SU-DHL-6 (cell line): Measurements from ENCODE around the gene SNX11.

Experiments
- H2AFZ ChIP-seq: fragments of 200-600 bp; sonication (generic); 2 replicates; pipeline ENCODE4 v1.6.1; 2014; ENCODE audit warnings: low read depth, mild to moderate bottlenecking, moderate library complexity, mixed read lengths, antibody characterized with exemption, low read length; ENCODE audit not compliant: severe bottlenecking
- H3F3A ChIP-seq: fragments of 200-600 bp; shearing (Covaris generic); 2 replicates; pipeline ENCODE4 v1.6.0; 2016; ENCODE audit warnings: antibody characterized with exemption, mild to moderate bottlenecking; ENCODE audit not compliant: insufficient read depth
- H3K27ac ChIP-seq: fragments of 200-600 bp; sonication (generic); 2 replicates; pipeline ENCODE4 v1.5.1; 2016; ENCODE audit warnings: low read depth, mild to moderate bottlenecking, low read length, moderate library complexity, mixed read lengths
- H3K27me3 ChIP-seq: fragments of 200-600 bp; sonication (generic), shearing (Covaris generic); 2 replicates; pipeline ENCODE4 v1.6.0; 2014; ENCODE audit warnings: mild to moderate bottlenecking, low read length
- H3K36me3 ChIP-seq: fragments of 200-600 bp; sonication (generic); 2 replicates; pipeline ENCODE4 v1.6.1; 2014; ENCODE audit warnings: mild to moderate bottlenecking, low read length, mixed read lengths
- H3K4me2 ChIP-seq: fragments of 300-600, 200-600 bp; shearing (Covaris generic), sonication (generic); 2 replicates; pipeline ENCODE4 v1.6.0; 2014; ENCODE audit warnings: low read length, low read depth, mild to moderate bottlenecking; ENCODE audit not compliant: poor library complexity, severe bottlenecking
- H3K4me3 ChIP-seq: fragments of 200-600 bp; sonication (generic); 2 replicates; pipeline ENCODE4 v1.5.1; 2014; ENCODE audit warnings: antibody characterized with exemption, low read length, mild to moderate bottlenecking, mixed read lengths; ENCODE audit not compliant: insufficient read depth, poor library complexity, severe bottlenecking
- H3K79me2 ChIP-seq: fragments of 200-600 bp; sonication (generic); 2 replicates; pipeline ENCODE4 v1.6.1; 2014; ENCODE audit warnings: mild to moderate bottlenecking, low read length, moderate library complexity; ENCODE audit not compliant: insufficient read depth
- H3K9ac ChIP-seq: fragments of 200-600 bp; sonication (generic); 2 replicates; pipeline ENCODE4 v1.7.0; 2014; ENCODE audit warnings: mild to moderate bottlenecking, low read length
- H3K9me2 ChIP-seq: fragments of 200-600 bp; sonication (generic); replicated peaks from 2 replicates; pipeline ENCODE4 v1.6.1; 2014; ENCODE audit warnings: low read length; ENCODE audit not compliant: insufficient read depth
- H3K9me3 ChIP-seq: fragments of 200-600 bp; sonication (generic); 2 replicates; pipeline ENCODE4 v1.6.1; 2014; ENCODE audit warnings: low read length, mixed read lengths; ENCODE audit not compliant: insufficient read depth
- H4K20me1 ChIP-seq: fragments of 200-600 bp; sonication (generic); 2 replicates; pipeline ENCODE4 v1.6.1; 2014; ENCODE audit warnings: low read depth, mild to moderate bottlenecking, antibody characterized with exemption, low read length, moderate library complexity, mixed read lengths
- EZH2phosphoT487 ChIP-seq: fragments of 200-600 bp; sonication (generic), shearing (Covaris generic); conservative IDR thresholded peaks from 2 replicates; pipeline ENCODE4 v1.6.1; 2018; ENCODE audit warnings: mild to moderate bottlenecking, antibody characterized with exemption, low read length, moderate library complexity, mixed read lengths
- TF ChIP-seq, protein P1 (sequence below): fragments of 200-600 bp; sonication (generic); IDR thresholded peaks from one replicate; pipeline ENCODE4 v1.5.1; 2017; ENCODE audit warnings: antibody characterized with exemption, mild to moderate bottlenecking, low read length, moderate library complexity; ENCODE audit not compliant: insufficient read depth, poor library complexity, severe bottlenecking

Gene SNX11

DNA sequence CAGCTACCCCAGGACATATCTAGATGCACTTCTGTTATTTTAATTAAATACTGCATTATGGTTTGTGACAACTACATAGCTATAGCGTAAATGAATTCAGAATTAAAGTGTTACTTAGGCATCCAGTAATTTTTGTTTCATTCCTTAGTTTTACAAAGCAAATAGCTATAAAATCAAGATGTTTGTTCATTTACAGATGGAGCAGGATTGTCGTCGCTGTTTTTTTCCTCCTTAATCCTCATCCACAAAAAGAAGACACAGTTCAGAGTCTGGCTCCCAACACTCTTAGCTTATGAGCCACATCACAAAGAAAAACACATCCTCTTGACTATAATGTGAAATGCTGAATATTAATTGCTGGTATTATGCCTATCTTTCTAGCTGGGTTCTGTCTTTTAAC lies 43.7 kb downstream of the SNX11 start:
- no peaks in the 10 kb centered on the region for H3K27me3 ChIP-seq
- H3K36me3 ChIP-seq = no peaks in the 10 kb centered on the region
- no peaks in the 10 kb centered on the region for H4K20me1 ChIP-seq
- no peak overlapping the region for H3K4me3 ChIP-seq
- H3K9me2 ChIP-seq = no peaks in the 10 kb centered on the region
- H3F3A ChIP-seq = no peaks in the 10 kb centered on the region
- no peak overlapping the region for H3K27ac ChIP-seq
- no peak overlapping the region for H3K9ac ChIP-seq
- H3K9me3 ChIP-seq = no peaks in the 10 kb centered on the region
- no peak overlapping the region for H2AFZ ChIP-seq
- no peak for TF ChIP-seq EZH2phosphoT487
- TF ChIP-seq, protein P1, sequence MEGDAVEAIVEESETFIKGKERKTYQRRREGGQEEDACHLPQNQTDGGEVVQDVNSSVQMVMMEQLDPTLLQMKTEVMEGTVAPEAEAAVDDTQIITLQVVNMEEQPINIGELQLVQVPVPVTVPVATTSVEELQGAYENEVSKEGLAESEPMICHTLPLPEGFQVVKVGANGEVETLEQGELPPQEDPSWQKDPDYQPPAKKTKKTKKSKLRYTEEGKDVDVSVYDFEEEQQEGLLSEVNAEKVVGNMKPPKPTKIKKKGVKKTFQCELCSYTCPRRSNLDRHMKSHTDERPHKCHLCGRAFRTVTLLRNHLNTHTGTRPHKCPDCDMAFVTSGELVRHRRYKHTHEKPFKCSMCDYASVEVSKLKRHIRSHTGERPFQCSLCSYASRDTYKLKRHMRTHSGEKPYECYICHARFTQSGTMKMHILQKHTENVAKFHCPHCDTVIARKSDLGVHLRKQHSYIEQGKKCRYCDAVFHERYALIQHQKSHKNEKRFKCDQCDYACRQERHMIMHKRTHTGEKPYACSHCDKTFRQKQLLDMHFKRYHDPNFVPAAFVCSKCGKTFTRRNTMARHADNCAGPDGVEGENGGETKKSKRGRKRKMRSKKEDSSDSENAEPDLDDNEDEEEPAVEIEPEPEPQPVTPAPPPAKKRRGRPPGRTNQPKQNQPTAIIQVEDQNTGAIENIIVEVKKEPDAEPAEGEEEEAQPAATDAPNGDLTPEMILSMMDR = no peak
- H3K79me2 ChIP-seq = no peaks in the 10 kb centered on the region
- H3K4me2 ChIP-seq = no peak overlapping the region

DNA sequence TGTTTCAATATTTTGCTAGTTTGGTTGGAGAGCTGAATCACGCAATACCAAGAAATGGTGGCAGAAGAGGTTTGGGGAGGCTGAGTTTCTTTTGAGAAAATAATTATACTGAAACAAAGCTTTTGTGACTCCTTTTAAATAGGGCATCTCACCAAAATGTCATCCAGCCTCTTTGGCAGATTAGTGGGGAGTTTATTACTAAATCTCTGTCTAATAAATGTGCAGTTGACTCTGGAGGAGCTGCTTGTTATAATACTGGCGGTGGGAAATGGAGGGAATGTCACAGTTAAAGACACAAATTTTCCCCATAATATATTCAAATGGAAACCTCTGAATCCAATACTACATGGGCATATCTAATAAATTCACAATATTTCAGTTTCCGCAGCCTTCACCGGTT lies 44.7 kb downstream of the SNX11 start:
- no peaks in the 10 kb centered on the region for H4K20me1 ChIP-seq
- H3K4me3 ChIP-seq = no peak overlapping the region
- H3K9me2 ChIP-seq = no peaks in the 10 kb centered on the region
- H3K4me2 ChIP-seq = no peak overlapping the region
- no peak overlapping the region for H3K9ac ChIP-seq
- TF ChIP-seq, protein P1 = no peak
- no peak for TF ChIP-seq EZH2phosphoT487
- no peaks in the 10 kb centered on the region for H3F3A ChIP-seq
- no peaks in the 10 kb centered on the region for H3K27me3 ChIP-seq
- no peaks in the 10 kb centered on the region for H3K9me3 ChIP-seq
- H3K79me2 ChIP-seq = no peaks in the 10 kb centered on the region
- no peak overlapping the region for H3K27ac ChIP-seq
- no peak overlapping the region for H2AFZ ChIP-seq
- H3K36me3 ChIP-seq = no peaks in the 10 kb centered on the region

DNA sequence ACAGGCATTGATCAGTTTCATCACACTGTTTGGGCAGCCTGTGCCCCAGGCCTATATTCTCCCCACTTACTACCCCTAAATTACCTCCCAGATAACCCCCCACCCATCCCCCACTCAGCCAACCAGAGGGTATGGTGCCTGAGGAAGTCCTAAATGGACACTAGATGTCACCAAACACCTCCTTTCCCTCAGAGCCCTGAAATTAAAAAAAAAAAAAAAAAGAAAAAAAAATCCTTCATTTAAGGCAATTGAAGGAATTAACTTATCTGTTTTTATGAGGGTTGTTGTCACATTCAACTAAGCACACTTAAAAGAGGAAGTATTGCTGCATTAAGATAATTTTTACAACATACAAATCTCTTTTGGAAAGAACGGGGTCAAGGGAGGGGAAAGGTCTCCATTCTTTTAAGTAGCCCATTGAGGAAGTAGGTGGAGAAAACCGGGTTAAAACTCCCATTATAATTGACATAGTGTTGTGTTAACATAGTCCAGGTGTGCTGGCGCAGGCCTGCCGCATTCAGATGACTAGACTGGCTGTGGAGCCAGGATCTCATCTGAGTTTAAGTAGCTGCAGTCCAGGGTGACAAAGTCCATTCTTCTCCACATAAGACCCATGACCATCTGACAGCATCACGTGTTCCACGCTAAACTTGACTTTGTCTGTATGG lies 46.3 kb downstream of the SNX11 start:
- Histone ChIP-seq H3K79me2 (no peaks in the 10 kb centered on the region), H3K27ac (no peak overlapping the region), H3K9me2 (no peaks in the 10 kb centered on the region), H3K9ac (no peak overlapping the region), H3K4me2 (no peak overlapping the region), H3K36me3 (no peaks in the 10 kb centered on the region), H3K4me3 (no peak overlapping the region), H3K27me3 (no peaks in the 10 kb centered on the region), H4K20me1 (no peaks in the 10 kb centered on the region), H2AFZ (no peak overlapping the region), H3F3A (no peaks in the 10 kb centered on the region), H3K9me3 (no peaks in the 10 kb centered on the region)
- TF ChIP-seq EZH2phosphoT487 = no peak
- TF ChIP-seq, protein P1 = peak; percentile 31
